ENCODE measurements around the gene DGKG. TPM values are rescaled to one million over a fixed set of nuclear protein-coding genes. Genes with fewer than 3 reads are reported as not detected.

Gene DGKG
- total and polyA plus RNA-seq, 12 donors, result 7.2 to 75.7 (median 41.4) TPM

- WGBS, 2 donors, result 84 to 87% methylated on average over 8 of the region's 8 CpGs
- intact Hi-C loops (cut with DNase I), result no loop called here
- Histone ChIP-seq H3K27ac (no peak overlapping the region), H3K4me3 (no peak overlapping the region), H3K27me3 (no peaks in the 10 kb centered on the region), H3K36me3 (peaks cover 0 to 48% (median 0%) of the 10 kb centered on the region in 9 donors), H3K9me3 (no peaks in the 10 kb centered on the region), H3K4me1 (peaks cover 0 to 17% (median 7%) of the 10 kb centered on the region in 9 donors)
- TF ChIP-seq, protein P1, sequence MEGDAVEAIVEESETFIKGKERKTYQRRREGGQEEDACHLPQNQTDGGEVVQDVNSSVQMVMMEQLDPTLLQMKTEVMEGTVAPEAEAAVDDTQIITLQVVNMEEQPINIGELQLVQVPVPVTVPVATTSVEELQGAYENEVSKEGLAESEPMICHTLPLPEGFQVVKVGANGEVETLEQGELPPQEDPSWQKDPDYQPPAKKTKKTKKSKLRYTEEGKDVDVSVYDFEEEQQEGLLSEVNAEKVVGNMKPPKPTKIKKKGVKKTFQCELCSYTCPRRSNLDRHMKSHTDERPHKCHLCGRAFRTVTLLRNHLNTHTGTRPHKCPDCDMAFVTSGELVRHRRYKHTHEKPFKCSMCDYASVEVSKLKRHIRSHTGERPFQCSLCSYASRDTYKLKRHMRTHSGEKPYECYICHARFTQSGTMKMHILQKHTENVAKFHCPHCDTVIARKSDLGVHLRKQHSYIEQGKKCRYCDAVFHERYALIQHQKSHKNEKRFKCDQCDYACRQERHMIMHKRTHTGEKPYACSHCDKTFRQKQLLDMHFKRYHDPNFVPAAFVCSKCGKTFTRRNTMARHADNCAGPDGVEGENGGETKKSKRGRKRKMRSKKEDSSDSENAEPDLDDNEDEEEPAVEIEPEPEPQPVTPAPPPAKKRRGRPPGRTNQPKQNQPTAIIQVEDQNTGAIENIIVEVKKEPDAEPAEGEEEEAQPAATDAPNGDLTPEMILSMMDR (IDR thresholded peaks at IDR 0.05), result no peak
- ATAC-seq (no peak), DNase-seq (no peak)
Observed at GRCh38 chr3:186283096-186283495, 78.9 kb downstream of the DGKG start.

DNA sequence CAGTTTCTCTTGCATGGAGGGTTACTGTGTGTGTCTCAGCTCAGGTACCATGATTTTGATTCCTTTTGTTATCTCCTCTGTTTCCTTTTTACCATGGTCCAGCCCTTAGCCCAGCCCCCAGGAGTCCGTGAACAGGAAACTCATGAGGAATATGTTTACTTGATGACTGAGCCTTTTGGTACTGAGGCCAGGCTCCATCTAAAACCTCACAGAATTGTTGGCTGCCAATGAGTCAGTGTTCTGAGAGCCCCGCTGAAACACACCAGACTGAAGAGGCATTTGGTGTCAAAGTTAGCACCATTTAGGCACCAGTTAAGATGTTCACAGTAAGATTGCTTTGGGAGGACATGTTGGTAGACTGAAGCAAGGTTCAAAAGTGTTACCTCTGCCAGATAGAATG is 80.9 kb downstream of the DGKG start:
- ATAC-seq (peak in 1 of 8 donors; percentile 13), DNase-seq (no peak)
- WGBS, 2 donors, result 40 to 59% methylated on average over 2 of the region's 2 CpGs
- Histone ChIP-seq H3K27ac (peak overlapping the region in 2 of 10 donors; percentile 8 to 12), H3K9me3 (no peaks in the 10 kb centered on the region), H3K36me3 (peaks cover 0 to 58% (median 4%) of the 10 kb centered on the region in 9 donors), H3K27me3 (no peaks in the 10 kb centered on the region), H3K4me1 (peaks cover 0 to 17% (median 5%) of the 10 kb centered on the region in 9 donors), H3K4me3 (no peak overlapping the region)
- TF ChIP-seq, protein P1 (IDR thresholded peaks at IDR 0.05), result no peak
- intact Hi-C loops (cut with DNase I), result no loop called here

DNA sequence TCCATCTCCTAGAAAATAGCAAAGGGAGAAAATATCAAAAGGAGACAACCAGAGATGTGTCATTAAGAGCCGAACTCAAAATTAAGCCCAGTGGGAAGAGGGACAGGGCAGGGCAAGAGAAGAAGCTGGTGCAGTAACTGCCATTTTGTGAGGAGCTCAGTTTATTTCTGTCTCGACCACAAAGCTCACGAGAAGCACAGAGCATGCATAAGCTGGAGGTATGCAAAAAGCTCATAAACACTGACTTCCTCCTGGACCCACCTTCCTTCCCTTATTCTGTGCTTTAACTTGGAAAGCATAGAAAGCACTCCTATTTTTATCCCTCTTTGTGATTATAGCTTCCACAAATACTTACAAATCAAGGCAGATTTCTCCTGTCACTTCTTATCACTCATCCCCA is 81.3 kb downstream of the DGKG start:
- 58 to 59% methylated on average over 3 of the region's 3 CpGs for WGBS, 2 donors
- Histone ChIP-seq H3K4me3 (no peak overlapping the region), H3K27ac (no peak overlapping the region), H3K4me1 (peaks cover 0 to 17% (median 5%) of the 10 kb centered on the region in 9 donors), H3K27me3 (no peaks in the 10 kb centered on the region), H3K9me3 (no peaks in the 10 kb centered on the region), H3K36me3 (peaks cover 0 to 56% (median 4%) of the 10 kb centered on the region in 9 donors)
- intact Hi-C loops (cut with DNase I), result no loop called here
- DNase-seq (no peak), ATAC-seq (no peak)
- TF ChIP-seq, protein P1 (IDR thresholded peaks at IDR 0.05), result no peak

DNA sequence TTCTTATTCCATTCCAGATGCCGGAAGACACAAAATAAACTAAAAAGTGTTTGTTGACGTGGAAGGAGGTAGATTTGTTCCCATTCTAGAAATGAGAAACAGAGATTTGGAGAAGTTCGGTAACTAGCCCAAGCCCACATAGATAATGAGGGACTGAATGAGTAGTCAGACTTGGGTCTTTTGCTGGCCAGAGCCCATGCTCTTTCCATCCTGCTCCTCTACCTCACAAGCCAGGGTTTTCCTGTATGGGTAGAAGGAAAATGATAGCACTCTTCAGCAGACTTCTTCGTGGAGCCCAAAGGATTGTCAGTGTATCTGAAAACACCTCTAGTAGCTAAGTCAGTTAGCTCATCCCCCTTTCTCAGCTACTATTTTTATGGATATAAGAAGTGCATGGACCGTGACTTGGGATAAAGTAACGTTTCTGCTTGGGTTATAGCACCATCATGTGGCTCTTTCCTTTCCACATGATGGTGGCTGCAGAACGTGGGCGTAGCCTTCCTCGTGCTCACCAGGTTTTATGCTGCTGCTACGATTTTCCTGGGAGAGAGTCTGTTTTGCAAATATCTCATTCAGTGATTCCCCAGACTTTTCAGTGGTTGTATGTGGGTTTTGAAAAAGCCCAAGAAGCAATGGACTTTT is 84.6 kb downstream of the DGKG start:
- Histone ChIP-seq H3K4me3 (no peak overlapping the region), H3K36me3 (peaks cover 0 to 53% (median 4%) of the 10 kb centered on the region in 9 donors), H3K4me1 (peaks cover 0 to 21% (median 5%) of the 10 kb centered on the region in 9 donors), H3K27me3 (no peaks in the 10 kb centered on the region), H3K27ac (no peak overlapping the region), H3K9me3 (no peaks in the 10 kb centered on the region)
- 35 to 39% methylated on average over 10 of the region's 10 CpGs for WGBS, 2 donors
- intact Hi-C loops (cut with DNase I), result loop anchor here in 7 of 10 donors (2.0 to 10.0 kb wide), 3 partner anchors 293 to 295 kb away; no protein-coding TSS in a partner anchor
- DNase-seq, result no peak
- TF ChIP-seq, protein P1 (IDR thresholded peaks at IDR 0.05), result peak in 8 of 9 donors; percentile 34 to 66 (median 54)
- peak in 5 of 8 donors; percentile 45 to 69 (median 65) for ATAC-seq

All from heart right ventricle (tissue), 16 donors.